ENCODE results near the gene AK6. TPM values are rescaled to one million over a fixed set of nuclear protein-coding genes. Genes with fewer than 3 reads are reported as not detected.

The AK6 gene
- total and polyA plus RNA-seq, 2 donors (not counting 1 experiment from before 2014, with no cell fraction given) = 34.3 to 55.1 TPM

DNA sequence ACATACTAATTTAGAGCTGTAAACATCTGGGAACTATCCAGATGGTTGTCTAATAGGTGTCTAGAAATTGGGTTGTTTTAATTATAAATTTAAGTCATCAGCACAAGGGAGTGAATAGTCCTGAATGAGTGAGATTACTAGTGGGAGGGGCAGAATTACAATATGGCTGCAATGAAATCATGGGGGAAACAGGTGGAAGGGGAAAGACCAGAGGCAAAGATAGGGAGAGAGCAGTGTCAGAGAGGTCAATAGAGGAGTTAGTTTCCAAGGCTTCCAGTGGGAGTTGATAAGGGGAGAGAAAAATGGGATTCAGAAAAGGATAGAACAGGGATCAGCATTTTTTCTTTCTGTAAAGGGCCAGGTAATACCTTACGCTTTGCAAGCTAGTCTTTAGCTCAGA is 8.9 kb downstream of the AK6 start:
- no peaks in the 10 kb centered on the region for H3K27me3 ChIP-seq (ENCODE audit: control insufficient read depth, insufficient read depth, low read length)

DNA sequence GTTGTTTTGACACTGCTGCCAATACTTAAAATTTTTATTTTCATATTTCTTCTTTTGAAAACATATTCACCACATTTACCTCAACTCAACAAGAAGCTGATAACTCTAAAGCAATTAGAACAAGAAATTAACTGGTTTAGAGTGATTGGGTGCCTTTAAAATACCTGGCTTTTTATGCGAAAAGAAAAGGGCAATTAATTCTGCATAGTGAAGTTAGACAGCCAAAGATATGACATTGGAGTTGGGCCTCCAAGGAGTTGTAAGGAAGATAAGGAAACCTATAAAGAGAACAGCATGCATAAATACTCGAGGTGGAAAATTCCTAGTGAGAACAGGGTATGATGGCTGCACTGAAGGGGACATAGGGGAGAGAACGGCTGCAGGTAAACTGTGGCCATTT is 9.6 kb downstream of the AK6 start:
- H3K4me2 ChIP-seq (ENCODE audit: extremely low read depth, insufficient read depth, low read length) = no peak overlapping the region
- no peaks in the 10 kb centered on the region for H3K27me3 ChIP-seq (ENCODE audit: control insufficient read depth, insufficient read depth, low read length)
- peaks cover 5% of the 10 kb centered on the region for H3K36me3 ChIP-seq (ENCODE audit: control insufficient read depth, insufficient read depth, low read length)
- no peak overlapping the region for H3K27ac ChIP-seq (ENCODE audit: insufficient read depth, low read length)
- no peaks in the 10 kb centered on the region for H3K9me3 ChIP-seq (ENCODE audit: control insufficient read depth, insufficient read depth, low read depth, low read length)
- no peak overlapping the region for H3K9ac ChIP-seq (ENCODE audit: insufficient read depth, low read length)
- H3K79me2 ChIP-seq (ENCODE audit: control insufficient read depth, insufficient read depth, low read length) = peaks cover 30% of the 10 kb centered on the region
- TF ChIP-seq, protein P1, sequence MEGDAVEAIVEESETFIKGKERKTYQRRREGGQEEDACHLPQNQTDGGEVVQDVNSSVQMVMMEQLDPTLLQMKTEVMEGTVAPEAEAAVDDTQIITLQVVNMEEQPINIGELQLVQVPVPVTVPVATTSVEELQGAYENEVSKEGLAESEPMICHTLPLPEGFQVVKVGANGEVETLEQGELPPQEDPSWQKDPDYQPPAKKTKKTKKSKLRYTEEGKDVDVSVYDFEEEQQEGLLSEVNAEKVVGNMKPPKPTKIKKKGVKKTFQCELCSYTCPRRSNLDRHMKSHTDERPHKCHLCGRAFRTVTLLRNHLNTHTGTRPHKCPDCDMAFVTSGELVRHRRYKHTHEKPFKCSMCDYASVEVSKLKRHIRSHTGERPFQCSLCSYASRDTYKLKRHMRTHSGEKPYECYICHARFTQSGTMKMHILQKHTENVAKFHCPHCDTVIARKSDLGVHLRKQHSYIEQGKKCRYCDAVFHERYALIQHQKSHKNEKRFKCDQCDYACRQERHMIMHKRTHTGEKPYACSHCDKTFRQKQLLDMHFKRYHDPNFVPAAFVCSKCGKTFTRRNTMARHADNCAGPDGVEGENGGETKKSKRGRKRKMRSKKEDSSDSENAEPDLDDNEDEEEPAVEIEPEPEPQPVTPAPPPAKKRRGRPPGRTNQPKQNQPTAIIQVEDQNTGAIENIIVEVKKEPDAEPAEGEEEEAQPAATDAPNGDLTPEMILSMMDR (conservative IDR thresholded peaks at IDR 0.05 in 1 of 2, IDR thresholded peaks at IDR 0.05 in 1 of 2; ENCODE audit: low read depth in 1 of 2, low read length in 2 of 2) = no peak
- TF ChIP-seq EZH2 (IDR thresholded peaks at IDR 0.05; ENCODE audit: low read length, missing control alignments) = no peak
- no peaks in the 10 kb centered on the region for H4K20me1 ChIP-seq (ENCODE audit: control insufficient read depth, extremely low read depth, insufficient read depth, low read length)
- no peak for DNase-seq (ENCODE audit: low read depth in 2 of 2)
- H2AFZ ChIP-seq (ENCODE audit: low read length) = no peak overlapping the region
- H3K4me1 ChIP-seq (ENCODE audit: control insufficient read depth, extremely low read depth, insufficient read depth, low read length) = no peaks in the 10 kb centered on the region
- no peak overlapping the region for H3K4me3 ChIP-seq (replicated peaks in 1 of 4; ENCODE audit: control extremely low read depth in 1 of 4, insufficient read depth in 1 of 4, low read depth in 3 of 4, low read length in 4 of 4)

More for the DNA sequence above, 8.9 kb downstream of the AK6 start:
- H3K4me2 ChIP-seq (ENCODE audit: extremely low read depth, insufficient read depth, low read length) = no peak overlapping the region
- H3K4me3 ChIP-seq (replicated peaks in 1 of 4; ENCODE audit: control extremely low read depth in 1 of 4, insufficient read depth in 1 of 4, low read depth in 3 of 4, low read length in 4 of 4) = no peak overlapping the region
- DNase-seq (ENCODE audit: low read depth in 2 of 2) = no peak
- peaks cover 3% of the 10 kb centered on the region for H3K36me3 ChIP-seq (ENCODE audit: control insufficient read depth, insufficient read depth, low read length)
- no peak overlapping the region for H3K27ac ChIP-seq (ENCODE audit: insufficient read depth, low read length)
- H4K20me1 ChIP-seq (ENCODE audit: control insufficient read depth, extremely low read depth, insufficient read depth, low read length) = no peaks in the 10 kb centered on the region
- H3K4me1 ChIP-seq (ENCODE audit: control insufficient read depth, extremely low read depth, insufficient read depth, low read length) = no peaks in the 10 kb centered on the region
- H3K9ac ChIP-seq (ENCODE audit: insufficient read depth, low read length) = no peak overlapping the region
- peaks cover 38% of the 10 kb centered on the region for H3K79me2 ChIP-seq (ENCODE audit: control insufficient read depth, insufficient read depth, low read length)
- TF ChIP-seq EZH2 (IDR thresholded peaks at IDR 0.05; ENCODE audit: low read length, missing control alignments) = no peak
- TF ChIP-seq, protein P1 (conservative IDR thresholded peaks at IDR 0.05 in 1 of 2, IDR thresholded peaks at IDR 0.05 in 1 of 2; ENCODE audit: low read depth in 1 of 2, low read length in 2 of 2) = no peak
- no peak overlapping the region for H2AFZ ChIP-seq (ENCODE audit: low read length)
- H3K9me3 ChIP-seq (ENCODE audit: control insufficient read depth, insufficient read depth, low read depth, low read length) = no peaks in the 10 kb centered on the region

DNA sequence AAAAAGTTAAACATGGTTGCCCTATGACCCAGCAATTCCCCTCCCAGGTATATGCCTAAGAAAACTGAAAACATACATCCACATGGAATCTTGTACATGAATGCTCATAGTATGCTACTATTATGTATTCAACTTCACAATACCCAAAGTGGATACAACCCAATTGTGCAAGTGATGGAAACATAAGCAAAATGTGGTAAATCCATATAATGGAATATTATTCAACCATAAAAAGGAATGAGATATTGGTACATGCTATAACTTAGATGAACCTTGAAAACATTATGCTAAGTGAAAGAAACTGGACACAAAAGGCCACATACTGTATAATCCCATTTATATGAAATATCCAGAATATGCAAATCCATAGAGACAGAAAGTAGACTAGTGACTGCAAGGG is 18.7 kb downstream of the AK6 start:
- H3K79me2 ChIP-seq (ENCODE audit: control insufficient read depth, insufficient read depth, low read length) = no peaks in the 10 kb centered on the region
- H3K4me3 ChIP-seq (replicated peaks in 1 of 4; ENCODE audit: control extremely low read depth in 1 of 4, insufficient read depth in 1 of 4, low read depth in 3 of 4, low read length in 4 of 4) = no peak overlapping the region
- no peak overlapping the region for H3K4me2 ChIP-seq (ENCODE audit: extremely low read depth, insufficient read depth, low read length)
- no peak overlapping the region for H3K27ac ChIP-seq (ENCODE audit: insufficient read depth, low read length)
- TF ChIP-seq EZH2 (IDR thresholded peaks at IDR 0.05; ENCODE audit: low read length, missing control alignments) = no peak
- TF ChIP-seq, protein P1 (conservative IDR thresholded peaks at IDR 0.05 in 1 of 2, IDR thresholded peaks at IDR 0.05 in 1 of 2; ENCODE audit: low read depth in 1 of 2, low read length in 2 of 2) = no peak
- H3K9me3 ChIP-seq (ENCODE audit: control insufficient read depth, insufficient read depth, low read depth, low read length) = no peaks in the 10 kb centered on the region
- H3K36me3 ChIP-seq (ENCODE audit: control insufficient read depth, insufficient read depth, low read length) = peaks cover 7% of the 10 kb centered on the region
- H3K9ac ChIP-seq (ENCODE audit: insufficient read depth, low read length) = no peak overlapping the region
- no peaks in the 10 kb centered on the region for H3K4me1 ChIP-seq (ENCODE audit: control insufficient read depth, extremely low read depth, insufficient read depth, low read length)
- H2AFZ ChIP-seq (ENCODE audit: low read length) = no peak overlapping the region
- no peaks in the 10 kb centered on the region for H4K20me1 ChIP-seq (ENCODE audit: control insufficient read depth, extremely low read depth, insufficient read depth, low read length)
- DNase-seq (ENCODE audit: low read depth in 2 of 2) = no peak
- H3K27me3 ChIP-seq (ENCODE audit: control insufficient read depth, insufficient read depth, low read length) = no peaks in the 10 kb centered on the region

Data from fibroblast of lung (primary cell).